Endometrial microvascular endothelial cells (primary cell): ENCODE data around the gene S1PR4. TPM values are rescaled to one million over a fixed set of nuclear protein-coding genes. Genes with fewer than 3 reads are reported as not detected.

Experiments
- total RNA-seq: library from RNA; depleted of rRNA; stranded (reverse); fragments of >200 nt; gene quantifications from one replicate; pipeline ENCODE4 v1.2.3, GENCODE V29; 2015; ENCODE audit errors: inconsistent ontology term

The S1PR4 gene
- total RNA-seq, 1 donor from 2014 or later = 0.46 TPM

Other genes with a start within 250 kb of the S1PR4 start
- 2.3 TPM for gene ZNF77, start 233.8 kb upstream of the S1PR4 start, total RNA-seq
- 0.09 TPM for gene TLE6, start 201.2 kb upstream of the S1PR4 start, total RNA-seq
- gene TLE2, start 149.5 kb upstream of the S1PR4 start, total RNA-seq = 11.3 TPM
- 246 TPM for gene TLE5, start 116.3 kb upstream of the S1PR4 start, total RNA-seq
- 88.8 TPM for gene GNA11, start 84.4 kb upstream of the S1PR4 start, total RNA-seq
- not detected for gene GNA15, start 42.7 kb upstream of the S1PR4 start, total RNA-seq
- 125 TPM for gene NCLN, start 7.2 kb downstream of the S1PR4 start, total RNA-seq
- not detected for gene CELF5, start 45.9 kb downstream of the S1PR4 start, total RNA-seq
- gene NFIC, start 187.8 kb downstream of the S1PR4 start, total RNA-seq = 47.2 TPM